Aorta (tissue), 5 donors: ENCODE results near the gene AGAP1. TPM values are rescaled to one million over a fixed set of nuclear protein-coding genes. Genes with fewer than 3 reads are reported as not detected.

Experiments
- ATAC-seq: fragments of 200-7000 bp; cut with Tn5 transposase; one replicate; pipeline ENCODE4 v1.9.1; 2022; ENCODE audit warnings: moderate library complexity; ENCODE audit not compliant: low FRiP score
- DNase-seq, 2 donors: peaks; one replicate each; pipeline ENCODE4 v3.0.0-alpha.2; 2020
- H3K27ac ChIP-seq, 2 donors: one replicate each; pipeline ENCODE4 v1.5.1; 2013; ENCODE audit warnings: low read length in 2 of 2, mild to moderate bottlenecking in 2 of 2, moderate library complexity in 2 of 2, control low read depth in 1 of 2, inconsistent platforms in 1 of 2, low read depth in 1 of 2
- H3K27me3 ChIP-seq, 2 donors: one replicate each; pipeline ENCODE4 v1.6.1; 2013; ENCODE audit warnings: control low read depth in 1 of 2, low read length in 1 of 2, mild to moderate bottlenecking in 1 of 2, moderate library complexity in 1 of 2; ENCODE audit not compliant: insufficient read depth in 2 of 2, control insufficient read depth in 1 of 2
- H3K36me3 ChIP-seq, 2 donors: one replicate each; pipeline ENCODE4 v1.6.1; 2013; ENCODE audit warnings: control low read depth in 1 of 2, low read length in 1 of 2, mild to moderate bottlenecking in 1 of 2; ENCODE audit not compliant: insufficient read depth in 2 of 2, control insufficient read depth in 1 of 2
- H3K4me1 ChIP-seq, 2 donors: one replicate each; pipeline ENCODE4 v1.6.1; 2013; ENCODE audit warnings: low read length in 2 of 2, control low read depth in 1 of 2, mild to moderate bottlenecking in 1 of 2, moderate library complexity in 1 of 2; ENCODE audit not compliant: insufficient read depth in 2 of 2, control insufficient read depth in 1 of 2
- H3K4me3 ChIP-seq, 2 donors: one replicate each; pipeline ENCODE4 v1.5.1; 2013; ENCODE audit warnings: low read length in 2 of 2, control low read depth in 1 of 2, mild to moderate bottlenecking in 1 of 2
- H3K9me3 ChIP-seq: one replicate; pipeline ENCODE4 v1.6.1; 2013; ENCODE audit warnings: mild to moderate bottlenecking, low read length; ENCODE audit not compliant: control insufficient read depth
- WGBS, 2 donors: extraction: QIAGEN DNeasy Blood & Tissue Kit; methylation state at CpG; one replicate each; pipeline ENCODE4 v1.1.7; 2013; 5-methylcytosine and 5-hydroxymethylcytosine counted together
- intact Hi-C, 2 donors: fragments of 100-400 bp; cut with DNase I; formaldehyde crosslinking; loops; one replicate each; pipeline versions ENCODE4 v1.14.2 to v1.15.0; 2022
- polyA plus RNA-seq, 2 donors: library from polyadenylated mRNA; stranded (reverse); fragments of 200-250 nt; gene quantifications; one replicate each; pipeline ENCODE4 v1.2.3, GENCODE V29; 2013
- total RNA-seq, 2 donors: library from RNA; stranded (reverse); fragmentation: NEBNext Ultra II Directional; extraction: Animal tissue kit (Norgen Biotek cat#: 25700); gene quantifications; one replicate each; pipeline ENCODE4 v1.2.1, GENCODE V29; 2021
- donor health status: healthy with polysubstance abuse.
- donor health status: Bipolar disorder and iron deficiency.
- donor health status: DM: no; HTN: no; CAD: no.
- donor health status: DM: no; HTN: no; CAD: no.
- donor health status: DM: yes; HTN: yes; CAD: no.

The AGAP1 gene
- total and polyA plus RNA-seq, 4 donors: 3.0 to 32.7 (median 12.7) TPM

- DNase-seq: peak in 1 of 2 donors; percentile 38
- WGBS, 2 donors: 87 to 88% methylated on average over 11 of the region's 11 CpGs
- Histone ChIP-seq H3K36me3 (no peaks in the 10 kb centered on the region), H3K4me3 (no peak overlapping the region), H3K27ac (no peak overlapping the region), H3K27me3 (no peaks in the 10 kb centered on the region), H3K4me1 (no peaks in the 10 kb centered on the region), H3K9me3 (peaks cover 6% of the 10 kb centered on the region)
- intact Hi-C loops: no loop called here
- no peak for ATAC-seq
These were observed 72.6 kb downstream of the AGAP1 start for GRCh38 chr2:235566415-235566814.

GRCh38 chr2:235566931-235567495 is 73.2 kb downstream of the AGAP1 start:
- no peak for ATAC-seq
- H3K9me3 ChIP-seq: peaks cover 6% of the 10 kb centered on the region

GRCh38 chr2:235567842-235568241 is 74.0 kb downstream of the AGAP1 start:
- H3K36me3 ChIP-seq: no peaks in the 10 kb centered on the region
- no peaks in the 10 kb centered on the region for H3K4me1 ChIP-seq
- H3K27me3 ChIP-seq: no peaks in the 10 kb centered on the region
- 86 to 93% methylated on average over 5 of the region's 5 CpGs for WGBS, 2 donors
- H3K9me3 ChIP-seq: peaks cover 6% of the 10 kb centered on the region
- ATAC-seq (no peak), DNase-seq (no peak)
- intact Hi-C loops: no loop called here
- H3K4me3 ChIP-seq: no peak overlapping the region
- no peak overlapping the region for H3K27ac ChIP-seq

More at GRCh38 chr2:235566931-235567495, 73.2 kb downstream of the AGAP1 start:
- DNase-seq: peak in 1 of 2 donors; percentile 62
- intact Hi-C loops: no loop called here
- no peak overlapping the region for H3K4me3 ChIP-seq
- H3K27ac ChIP-seq: no peak overlapping the region
- H3K36me3 ChIP-seq: no peaks in the 10 kb centered on the region
- H3K4me1 ChIP-seq: no peaks in the 10 kb centered on the region
- 96% methylated on average over 10 of the region's 10 CpGs for WGBS, 2 donors
- H3K27me3 ChIP-seq: no peaks in the 10 kb centered on the region

- no peak for ATAC-seq
These were observed 74.6 kb downstream of the AGAP1 start for GRCh38 chr2:235568431-235568830.

GRCh38 chr2:235569837-235570236 is 76.0 kb downstream of the AGAP1 start:
- Histone ChIP-seq H3K36me3 (no peaks in the 10 kb centered on the region), H3K9me3 (peaks cover 6% of the 10 kb centered on the region), H3K27me3 (no peaks in the 10 kb centered on the region), H3K27ac (no peak overlapping the region), H3K4me1 (no peaks in the 10 kb centered on the region), H3K4me3 (no peak overlapping the region)
- DNase-seq (no peak), ATAC-seq (no peak)
- intact Hi-C loops: no loop called here
- WGBS, 2 donors: 43 to 51% methylated on average over 7 of the region's 7 CpGs

More at GRCh38 chr2:235568431-235568830, 74.6 kb downstream of the AGAP1 start:
- no peak overlapping the region for H3K4me3 ChIP-seq
- WGBS, 2 donors: 89 to 90% methylated on average over 9 of the region's 9 CpGs
- no peaks in the 10 kb centered on the region for H3K4me1 ChIP-seq
- peaks cover 6% of the 10 kb centered on the region for H3K9me3 ChIP-seq
- no peak overlapping the region for H3K27ac ChIP-seq
- H3K27me3 ChIP-seq: no peaks in the 10 kb centered on the region
- DNase-seq: no peak
- H3K36me3 ChIP-seq: no peaks in the 10 kb centered on the region
- intact Hi-C loops: no loop called here

GRCh38 chr2:235570256-235570655 is 76.4 kb downstream of the AGAP1 start:
- intact Hi-C loops: no loop called here
- Histone ChIP-seq H3K27me3 (no peaks in the 10 kb centered on the region), H3K36me3 (no peaks in the 10 kb centered on the region), H3K4me3 (no peak overlapping the region), H3K27ac (no peak overlapping the region), H3K4me1 (no peaks in the 10 kb centered on the region), H3K9me3 (peaks cover 6% of the 10 kb centered on the region)
- 76 to 80% methylated on average over 4 of the region's 4 CpGs for WGBS, 2 donors
- no peak for ATAC-seq
- DNase-seq: no peak

GRCh38 chr2:235570966-235571692 is 77.3 kb downstream of the AGAP1 start:
- 95 to 96% methylated on average over 9 of the region's 9 CpGs for WGBS, 2 donors

GRCh38 chr2:235572592-235572991 is 78.7 kb downstream of the AGAP1 start:
- no peaks in the 10 kb centered on the region for H3K36me3 ChIP-seq
- H3K4me3 ChIP-seq: no peak overlapping the region
- no peak for ATAC-seq
- no peaks in the 10 kb centered on the region for H3K4me1 ChIP-seq
- intact Hi-C loops: no loop called here
- 95 to 98% methylated on average over 7 of the region's 7 CpGs for WGBS, 2 donors
- peak in 1 of 2 donors; percentile 65 for DNase-seq
- no peaks in the 10 kb centered on the region for H3K27me3 ChIP-seq
- no peak overlapping the region for H3K27ac ChIP-seq
- peaks cover 6% of the 10 kb centered on the region for H3K9me3 ChIP-seq

More at GRCh38 chr2:235570966-235571692, 77.3 kb downstream of the AGAP1 start:
- H3K27ac ChIP-seq: no peak overlapping the region
- ATAC-seq: no peak
- intact Hi-C loops: no loop called here
- peak in 1 of 2 donors; percentile 35 for DNase-seq
- H3K9me3 ChIP-seq: peaks cover 6% of the 10 kb centered on the region
- no peak overlapping the region for H3K4me3 ChIP-seq
- no peaks in the 10 kb centered on the region for H3K27me3 ChIP-seq
- no peaks in the 10 kb centered on the region for H3K36me3 ChIP-seq
- no peaks in the 10 kb centered on the region for H3K4me1 ChIP-seq
